ENCODE data around the gene DENND6A. TPM values are rescaled to one million over a fixed set of nuclear protein-coding genes. Genes with fewer than 3 reads are reported as not detected.

DENND6A gene
- total and polyA plus RNA-seq, 2 of the 8 experiments (the other 6 are each of a cell fraction or from before 2014, with no cell fraction given) = 7.8 to 14.8 TPM

DNA sequence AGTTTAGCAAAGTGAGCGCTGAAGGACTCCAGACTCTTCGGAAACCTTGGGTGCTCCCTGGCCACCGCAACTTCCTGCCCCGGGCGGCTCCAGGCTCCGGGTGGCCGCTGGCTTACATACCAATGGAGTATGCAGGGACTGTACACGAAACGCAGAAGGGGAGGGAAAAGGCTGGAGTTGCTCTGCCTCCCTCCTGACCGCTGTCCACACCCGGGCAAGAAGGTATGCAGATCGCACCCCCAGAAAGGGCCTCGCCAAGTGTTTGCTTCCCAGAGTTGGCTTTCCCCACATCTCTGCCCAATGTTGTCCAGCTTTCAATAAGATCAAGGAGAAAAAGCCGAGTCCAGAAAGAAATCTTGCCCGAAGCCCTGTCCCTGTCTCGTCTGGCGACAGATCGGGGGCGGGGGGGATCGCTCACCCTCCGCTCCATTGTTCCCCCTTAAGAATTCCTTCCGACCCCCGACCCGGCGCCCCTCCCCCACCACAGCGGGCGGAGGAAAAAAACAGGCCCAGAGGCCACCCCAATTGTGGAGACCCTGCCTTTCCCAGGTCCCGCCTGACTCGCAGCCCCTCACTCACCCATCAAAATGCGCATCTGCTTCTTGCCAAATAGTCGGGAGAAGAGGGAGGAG lies 96.3 kb downstream of the DENND6A start (continued):
- TF ChIP-seq RNF2 (IDR thresholded peaks at IDR 0.05; ENCODE audit: borderline replicate concordance, low read depth, low read length, missing control alignments, poor library complexity, severe bottlenecking) = no peak
- peak; percentile 20; the same call in 1 of the 2 replicates for TF ChIP-seq KDM1A (IDR thresholded peaks at IDR 0.05; ENCODE audit: borderline replicate concordance, low read length)
- peak; percentile 30; the same call in 1 of the 2 replicates for TF ChIP-seq JUND (IDR thresholded peaks at IDR 0.05; ENCODE audit: low read length)
- TF ChIP-seq BCL11A (IDR thresholded peaks at IDR 0.05; ENCODE audit: low read depth in 2 of 2, low read length in 2 of 2) = no peak
- no peak for TF ChIP-seq EGR1 (IDR thresholded peaks at IDR 0.05; ENCODE audit: borderline replicate concordance, low read depth, low read length)
- TF ChIP-seq POLR2AphosphoS5 (IDR thresholded peaks at IDR 0.05; ENCODE audit: low read depth, low read length) = peak; percentile 79
- TF ChIP-seq CTBP2 (IDR thresholded peaks at IDR 0.05; ENCODE audit: borderline replicate concordance, insufficient read depth, insufficient read length, low read length) = no peak
- TF ChIP-seq KDM5A (IDR thresholded peaks at IDR 0.05; ENCODE audit: low read length) = peak; percentile 22; the same call in 1 of the 2 replicates
- TF ChIP-seq SIRT6 (IDR thresholded peaks at IDR 0.05; ENCODE audit: low read length) = no peak
- peak; percentile 2; the same call in 1 of the 2 replicates for TF ChIP-seq TEAD4 (IDR thresholded peaks at IDR 0.05; ENCODE audit: low read depth, low read length)
- TF ChIP-seq FOSL1 (IDR thresholded peaks at IDR 0.05; ENCODE audit: insufficient read depth, low read depth, low read length) = no peak
- TF ChIP-seq, protein P1, sequence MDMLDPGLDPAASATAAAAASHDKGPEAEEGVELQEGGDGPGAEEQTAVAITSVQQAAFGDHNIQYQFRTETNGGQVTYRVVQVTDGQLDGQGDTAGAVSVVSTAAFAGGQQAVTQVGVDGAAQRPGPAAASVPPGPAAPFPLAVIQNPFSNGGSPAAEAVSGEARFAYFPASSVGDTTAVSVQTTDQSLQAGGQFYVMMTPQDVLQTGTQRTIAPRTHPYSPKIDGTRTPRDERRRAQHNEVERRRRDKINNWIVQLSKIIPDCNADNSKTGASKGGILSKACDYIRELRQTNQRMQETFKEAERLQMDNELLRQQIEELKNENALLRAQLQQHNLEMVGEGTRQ (IDR thresholded peaks at IDR 0.05; ENCODE audit: low read length) = no peak
- no peak for TF ChIP-seq EP300 (IDR thresholded peaks at IDR 0.05; ENCODE audit: borderline replicate concordance in 1 of 2, low read depth in 2 of 2, low read length in 2 of 2)
- TF ChIP-seq TAF1 (IDR thresholded peaks at IDR 0.05; ENCODE audit: low read depth, low read length) = peak; percentile 61; the same call in 1 of the 2 replicates
- peak; percentile 81 for TF ChIP-seq SAP30 (IDR thresholded peaks at IDR 0.05; ENCODE audit: insufficient read depth, insufficient replicate concordance, low read length)
- TF ChIP-seq RBBP5 (IDR thresholded peaks at IDR 0.05; ENCODE audit: borderline replicate concordance, low read depth, low read length) = no peak; the same call in 1 of the 2 replicates
